CD4-positive, alpha-beta T cell (primary cell): ENCODE results near the gene TRAPPC6A. TPM values are rescaled to one million over a fixed set of nuclear protein-coding genes. Genes with fewer than 3 reads are reported as not detected.

Source experiments
- ATAC-seq: fragments of 200-7000 bp; cut with Tn5 transposase; one replicate; pipeline ENCODE4 v1.10.0; 2022; ENCODE audit warnings: mild to moderate bottlenecking; ENCODE audit not compliant: poor library complexity
- CTCF ChIA-PET: fragments of 350-600 bp; sonication (Branson Sonifier 250); formaldehyde crosslinking; loops from one replicate; lab custom pipeline; 2021; ENCODE audit warnings: antibody characterized with exemption, inconsistent platforms; lab: Charles Lee
- POLR2A ChIA-PET: fragments of 350-600 bp; sonication (Branson Sonifier 250); formaldehyde crosslinking; loops from one replicate; lab custom pipeline; 2021; ENCODE audit warnings: antibody characterized with exemption, inconsistent platforms; lab: Charles Lee
- DNase-seq, 14 experiments: peaks; one replicate each; pipeline ENCODE4 v3.0.0-alpha.2; 2013 to 2020; ENCODE audit warnings: mixed read lengths in 2 of 14
- H3K27ac ChIP-seq, 2 donors: one replicate each; pipeline versions ENCODE4 v1.5.1 to v1.7.0; 2013; ENCODE audit warnings: low read length in 2 of 2, low read depth in 1 of 2, mild to moderate bottlenecking in 1 of 2
- H3K27me3 ChIP-seq, 2 experiments: 1 replicate in 1 of 2; 2 replicates in 1 of 2; pipeline versions ENCODE4 v1.6.1 to v1.7.0; 2013; ENCODE audit warnings: low read length in 2 of 2, control low read depth in 1 of 2, mild to moderate bottlenecking in 1 of 2, moderate library complexity in 1 of 2; ENCODE audit not compliant: insufficient read depth in 2 of 2, control insufficient read depth in 1 of 2
- H3K36me3 ChIP-seq: one replicate; pipeline ENCODE4 v1.6.1; 2013; ENCODE audit warnings: low read length, control low read depth; ENCODE audit not compliant: insufficient read depth
- H3K4me1 ChIP-seq: one replicate; pipeline ENCODE4 v1.6.1; 2013; ENCODE audit warnings: low read length, control low read depth; ENCODE audit not compliant: insufficient read depth
- H3K4me3 ChIP-seq: one replicate; pipeline ENCODE4 v1.5.1; 2013; ENCODE audit warnings: mild to moderate bottlenecking, low read length, moderate library complexity
- H3K9me3 ChIP-seq, 2 experiments: 1 replicate in 1 of 2; 2 replicates in 1 of 2; pipeline versions ENCODE4 v1.6.1 to v1.7.0; 2013; ENCODE audit warnings: low read length in 2 of 2, mild to moderate bottlenecking in 2 of 2, control low read depth in 1 of 2, moderate library complexity in 1 of 2; ENCODE audit not compliant: control insufficient read depth in 1 of 2, insufficient read depth in 1 of 2
- H3K27ac Mint-ChIP-seq: one replicate; pipeline ENCODE4 v1.8.0; 2020; ENCODE audit warnings: mixed read lengths
- H3K27me3 Mint-ChIP-seq: one replicate; pipeline ENCODE4 v1.8.0; 2021; ENCODE audit warnings: mixed read lengths
- H3K36me3 Mint-ChIP-seq: one replicate; pipeline ENCODE4 v1.8.0; 2021; ENCODE audit warnings: low read depth, mixed read lengths
- H3K4me1 Mint-ChIP-seq: one replicate; pipeline ENCODE4 v1.8.0; 2021; ENCODE audit warnings: low read depth, mixed read lengths
- H3K4me3 Mint-ChIP-seq: one replicate; pipeline ENCODE4 v1.8.0; 2020; ENCODE audit warnings: mild to moderate bottlenecking, mixed read lengths
- H3K9me3 Mint-ChIP-seq: one replicate; pipeline ENCODE4 v1.8.0; 2020; ENCODE audit warnings: mixed read lengths
- intact Hi-C, 2 experiments: fragments of 100-400 bp; cut with DNase I in 1 of 2; cut with micrococcal nuclease in 1 of 2; formaldehyde crosslinking; loops; one replicate each; pipeline versions ENCODE4 v1.15.1 to v1.9.0; 2023 to 2025; cut with DNase I, micrococcal nuclease
- total RNA-seq, 174 experiments: library from RNA in 2 of 174; stranded (reverse) in 2 of 174; gene quantifications; one replicate each; pipeline ENCODE4 v1.2.3 and lab custom pipeline; 2021 to 2026
- TF ChIP-seq, protein P1 (sequence below): fragments of 200-600 bp; IDR thresholded peaks from one replicate; pipeline ENCODE4 v1.8.0; 2022; ENCODE audit warnings: antibody characterized with exemption, mild to moderate bottlenecking

Gene TRAPPC6A
- total RNA-seq, 2 experiments from 2014 or later: 32.0 to 38.8 TPM

- H3K4me1 Mint-ChIP-seq: peaks cover 42% of the 10 kb centered on the region
These were observed 430 bp upstream of the TRAPPC6A start, which contains the start of gene BLOC1S3 for GRCh38 chr19:45178262-45179071. TSS of gene BLOC1S3 (plus strand) at chr19:45178784. CDS start at chr19:45179297, 513 bp downstream.

DNA sequence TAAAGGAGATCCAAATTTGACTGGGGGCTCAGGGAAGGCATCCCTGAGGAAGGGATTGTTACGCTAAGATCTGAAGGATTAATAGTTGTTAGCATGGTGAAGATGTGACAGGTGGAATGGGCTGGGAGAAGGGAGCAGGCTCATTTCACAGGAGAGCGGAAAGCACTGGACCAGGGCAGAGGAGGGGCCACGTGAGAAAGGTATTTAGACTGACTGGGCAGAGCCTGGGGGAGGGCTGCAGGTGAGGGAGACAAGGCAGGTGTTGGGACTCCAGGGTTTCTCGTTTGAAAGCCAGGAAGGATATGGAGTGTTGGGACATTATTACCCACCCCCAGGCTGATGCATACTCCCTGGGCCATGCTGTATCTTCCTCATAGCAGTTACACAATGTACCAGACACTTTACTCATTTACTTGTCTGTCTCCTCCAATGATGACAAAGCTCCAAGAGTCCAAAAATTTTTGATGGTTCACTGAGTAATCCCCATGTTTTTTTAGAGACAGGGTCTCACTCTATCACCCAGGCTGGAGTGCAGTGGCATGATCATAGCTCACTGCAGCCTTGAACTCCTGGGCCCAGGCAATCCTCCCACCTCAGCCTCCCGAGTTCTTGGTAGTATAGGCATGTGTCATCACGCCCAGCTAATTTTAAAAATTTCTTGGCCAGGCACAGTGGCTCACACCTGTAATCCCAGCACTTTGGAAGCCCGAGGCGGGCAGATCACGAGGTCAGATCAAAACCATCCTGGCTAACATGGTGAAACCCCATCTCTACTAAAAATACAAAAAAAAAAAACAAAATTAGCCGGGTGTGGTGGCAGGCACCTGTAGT lies 2.3 kb downstream of the TRAPPC6A start:
- Histone ChIP-seq H3K4me1 (peaks cover 66% of the 10 kb centered on the region), H3K9me3 (no peaks in the 10 kb centered on the region), H3K4me3 (no peak overlapping the region), H3K27ac (no peak overlapping the region), H3K36me3 (peaks cover 3% of the 10 kb centered on the region), H3K27me3 (no peaks in the 10 kb centered on the region)
- TF ChIP-seq, protein P1, sequence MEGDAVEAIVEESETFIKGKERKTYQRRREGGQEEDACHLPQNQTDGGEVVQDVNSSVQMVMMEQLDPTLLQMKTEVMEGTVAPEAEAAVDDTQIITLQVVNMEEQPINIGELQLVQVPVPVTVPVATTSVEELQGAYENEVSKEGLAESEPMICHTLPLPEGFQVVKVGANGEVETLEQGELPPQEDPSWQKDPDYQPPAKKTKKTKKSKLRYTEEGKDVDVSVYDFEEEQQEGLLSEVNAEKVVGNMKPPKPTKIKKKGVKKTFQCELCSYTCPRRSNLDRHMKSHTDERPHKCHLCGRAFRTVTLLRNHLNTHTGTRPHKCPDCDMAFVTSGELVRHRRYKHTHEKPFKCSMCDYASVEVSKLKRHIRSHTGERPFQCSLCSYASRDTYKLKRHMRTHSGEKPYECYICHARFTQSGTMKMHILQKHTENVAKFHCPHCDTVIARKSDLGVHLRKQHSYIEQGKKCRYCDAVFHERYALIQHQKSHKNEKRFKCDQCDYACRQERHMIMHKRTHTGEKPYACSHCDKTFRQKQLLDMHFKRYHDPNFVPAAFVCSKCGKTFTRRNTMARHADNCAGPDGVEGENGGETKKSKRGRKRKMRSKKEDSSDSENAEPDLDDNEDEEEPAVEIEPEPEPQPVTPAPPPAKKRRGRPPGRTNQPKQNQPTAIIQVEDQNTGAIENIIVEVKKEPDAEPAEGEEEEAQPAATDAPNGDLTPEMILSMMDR: no peak
- H3K36me3 Mint-ChIP-seq: peaks cover 4% of the 10 kb centered on the region
- H3K4me1 Mint-ChIP-seq: peaks cover 43% of the 10 kb centered on the region
- no peak for ATAC-seq
- peak overlapping the region; percentile 55 for H3K4me3 Mint-ChIP-seq
- no peaks in the 10 kb centered on the region for H3K27me3 Mint-ChIP-seq
- peak in 1 of 14 experiments; percentile 27 for DNase-seq
- H3K9me3 Mint-ChIP-seq: no peaks in the 10 kb centered on the region
- intact Hi-C loops: loop anchor here (5.0 to 10.0 kb wide), 3 partner anchors 77 to 519 kb away; partner anchors contain the start of genes MARK4 (in 1 of the 2), PPP1R37 (in 1 of the 2), QPCTL (in 1 of the 2) and SNRPD2 (in 1 of the 2)
- ChIA-PET CTCF (no interaction called here), POLR2A (interaction anchor here (0.7 kb wide), 1 partner anchor 597 kb away, joined by 3 read pairs; no protein-coding TSS in a partner anchor)
- peak overlapping the region; percentile 70 for H3K27ac Mint-ChIP-seq

More at GRCh38 chr19:45178262-45179071, 430 bp upstream of the TRAPPC6A start, which contains the start of gene BLOC1S3:
- Histone ChIP-seq H3K27me3 (no peaks in the 10 kb centered on the region), H3K4me3 (peak within 1 kb of the TSS; percentile 93), H3K36me3 (peaks cover 18% of the 10 kb centered on the region), H3K9me3 (no peaks in the 10 kb centered on the region), H3K4me1 (peaks cover 57% of the 10 kb centered on the region), H3K27ac (peak within 1 kb of the TSS; percentile 86 to 91)
- intact Hi-C loops: loop anchor here (1.0 to 10.0 kb wide), 8 partner anchors 74 to 724 kb away; partner anchors contain the start of genes TOMM40 (in 2 of the 2), ERCC2 (in 1 of the 2), GEMIN7 (in 1 of the 2) and MARK4 (in 1 of the 2)
- ATAC-seq (peak; percentile 85), DNase-seq (peak; percentile 99 to 100 (median 100))
- Mint-ChIP-seq H3K27me3 (no peaks in the 10 kb centered on the region), H3K4me3 (peak within 1 kb of the TSS; percentile 87), H3K36me3 (peaks cover 15% of the 10 kb centered on the region), H3K9me3 (no peaks in the 10 kb centered on the region), H3K27ac (peak within 1 kb of the TSS; percentile 84)
- ChIA-PET POLR2A (interaction anchor here (0.8 to 2.8 kb wide), 20 partner anchors 8 to 685 kb away, joined by 3 to 81 read pairs (median 6); partner anchors contain the start of genes CLASRP, CLPTM1, PPP1R37 and RELB), CTCF (interaction anchor here (0.6 to 1.9 kb wide), 7 partner anchors 9 to 408 kb away, joined by 3 to 7 read pairs (median 5); partner anchors contain the start of gene PPP1R37)
- TF ChIP-seq, protein P1: peak; percentile 32

- ATAC-seq (no peak), DNase-seq (no peak)
- H3K27me3 ChIP-seq: no peaks in the 10 kb centered on the region
- H3K9me3 Mint-ChIP-seq: no peaks in the 10 kb centered on the region
- ChIA-PET POLR2A (no interaction called here), CTCF (no interaction called here)
- H3K27ac ChIP-seq: no peak overlapping the region
- peaks cover 69% of the 10 kb centered on the region for H3K4me1 ChIP-seq
- no peak overlapping the region for H3K4me3 Mint-ChIP-seq
- H3K9me3 ChIP-seq: no peaks in the 10 kb centered on the region
- peak overlapping the region; percentile 54 for H3K27ac Mint-ChIP-seq
- peaks cover 33% of the 10 kb centered on the region for H3K4me1 Mint-ChIP-seq
- H3K36me3 Mint-ChIP-seq: peaks cover 4% of the 10 kb centered on the region
- H3K27me3 Mint-ChIP-seq: no peaks in the 10 kb centered on the region
- no peaks in the 10 kb centered on the region for H3K36me3 ChIP-seq
- TF ChIP-seq, protein P1: no peak
- intact Hi-C loops: loop anchor here in 1 of 2 experiments (10.0 kb wide), 1 partner anchor 521 kb away; the partner anchor contains the start of genes QPCTL and SNRPD2
- H3K4me3 ChIP-seq: no peak overlapping the region
These were observed 4.2 kb downstream of the TRAPPC6A start for GRCh38 chr19:45173816-45174215.
